CD4-positive, alpha-beta T cell treated with Interleukin-12 subunit alpha and Interleukin-12 subunit beta, for 1 hour (primary cell): ENCODE measurements around the gene IFNG-AS1.

ENCODE experiments used
- DNase-seq: peaks from one replicate; pipeline ENCODE4 v3.0.0-alpha.2; 2020

IFNG-AS1 gene

GRCh38 chr12:67989184-67989920, at the start of gene IFNG-AS1:
TSS of gene IFNG-AS1 (plus strand) at chr12:67989447.
- peak; percentile 50 for DNase-seq

GRCh38 chr12:67939611-67940010, 49.6 kb upstream of the IFNG-AS1 start:
- DNase-seq, result no peak

- no peak for DNase-seq
Measured at GRCh38 chr12:67940780-67941243, 48.4 kb upstream of the IFNG-AS1 start.

GRCh38 chr12:67942724-67943123, 46.5 kb upstream of the IFNG-AS1 start:
- no peak for DNase-seq

- DNase-seq, result peak; percentile 77
Measured at GRCh38 chr12:67943141-67943892, 45.9 kb upstream of the IFNG-AS1 start.

GRCh38 chr12:67944093-67944492, 45.2 kb upstream of the IFNG-AS1 start:
- DNase-seq, result no peak

- no peak for DNase-seq
Measured at GRCh38 chr12:67952787-67953186, 36.5 kb upstream of the IFNG-AS1 start.

- no peak for DNase-seq
Measured at GRCh38 chr12:67957383-67957782, 31.9 kb upstream of the IFNG-AS1 start.

GRCh38 chr12:67958187-67958586, 31.1 kb upstream of the IFNG-AS1 start:
- no peak for DNase-seq

- DNase-seq, result no peak
Measured at GRCh38 chr12:67964456-67964855, 24.8 kb upstream of the IFNG-AS1 start.

GRCh38 chr12:67966560-67966959, 22.7 kb upstream of the IFNG-AS1 start:
- no peak for DNase-seq

- no peak for DNase-seq
Measured at GRCh38 chr12:67968321-67968720, 20.9 kb upstream of the IFNG-AS1 start.

- DNase-seq, result no peak
Measured at GRCh38 chr12:67968725-67969124, 20.5 kb upstream of the IFNG-AS1 start.

GRCh38 chr12:67969134-67969802, 20.0 kb upstream of the IFNG-AS1 start:
- no peak for DNase-seq

- no peak for DNase-seq
Measured at GRCh38 chr12:67977668-67978067, 11.6 kb upstream of the IFNG-AS1 start.

- no peak for DNase-seq
Measured at GRCh38 chr12:67980391-67980790, 8.9 kb upstream of the IFNG-AS1 start.

GRCh38 chr12:67981287-67982162, 7.7 kb upstream of the IFNG-AS1 start:
- no peak for DNase-seq

GRCh38 chr12:67982164-67982563, 7.1 kb upstream of the IFNG-AS1 start:
- DNase-seq, result no peak

GRCh38 chr12:67986632-67987031, 2.6 kb upstream of the IFNG-AS1 start:
- DNase-seq, result no peak

GRCh38 chr12:67988601-67989021, 636 bp upstream of the IFNG-AS1 start:
- no peak for DNase-seq

- peak; percentile 64 for DNase-seq
Measured at GRCh38 chr12:67991158-67991557, 1.9 kb downstream of the IFNG-AS1 start.

- no peak for DNase-seq
Measured at GRCh38 chr12:67993143-67993542, 3.9 kb downstream of the IFNG-AS1 start.

- DNase-seq, result no peak
Measured at GRCh38 chr12:67994046-67994445, 4.8 kb downstream of the IFNG-AS1 start.
